Testis (tissue), 3 donors: ENCODE measurements around the gene RFT1. TPM values are rescaled to one million over a fixed set of nuclear protein-coding genes. Genes with fewer than 3 reads are reported as not detected.

Source experiments
- DNase-seq: peaks from one replicate; pipeline ENCODE4 v3.0.0-alpha.2; 2019
- H3K27ac ChIP-seq, 2 donors: fragments of 200-600 bp; sonication (generic); one replicate each; pipeline ENCODE4 v1.5.1; 2019
- H3K27me3 ChIP-seq: fragments of 200-600 bp; sonication (generic); one replicate; pipeline ENCODE4 v1.5.1; 2019
- H3K36me3 ChIP-seq: fragments of 200-600 bp; sonication (generic); one replicate; pipeline ENCODE4 v1.5.1; 2017; ENCODE audit warnings: low read depth; ENCODE audit errors: missing control alignments
- H3K4me1 ChIP-seq: fragments of 200-600 bp; sonication (generic); one replicate; pipeline ENCODE4 v1.5.1; 2019
- H3K4me3 ChIP-seq, 2 donors: fragments of 200-600 bp; sonication (generic); one replicate each; pipeline ENCODE4 v1.5.1; 2017 to 2019
- H3K9me3 ChIP-seq: fragments of 200-600 bp; sonication (generic); one replicate; pipeline ENCODE4 v1.5.1; 2017
- CTCF ChIP-seq, 3 experiments: fragments of 450-650 bp in 2 of 3; fragments of 200-600 bp in 1 of 3; sonication (generic) in 1 of 3; IDR thresholded peaks; one replicate each; pipeline ENCODE4 v1.5.1; 2016 to 2019; ENCODE audit warnings: antibody characterized with exemption in 3 of 3, mild to moderate bottlenecking in 2 of 3, moderate library complexity in 1 of 3
- POLR2A ChIP-seq: fragments of 450-650 bp; IDR thresholded peaks from one replicate; pipeline ENCODE4 v1.6.1; 2017; ENCODE audit warnings: antibody characterized with exemption, mild to moderate bottlenecking, moderate library complexity
- WGBS, 2 donors: methylation state at CpG; one replicate each; pipeline ENCODE4 v1.1.5; 2018; 5-methylcytosine and 5-hydroxymethylcytosine counted together
- intact Hi-C: fragments of 100-400 bp; cut with DNase I; formaldehyde crosslinking; loops from one replicate; pipeline ENCODE4 v1.15.1; 2023; ENCODE audit warnings: low total_unique reads
- polyA plus RNA-seq: library from polyadenylated mRNA; stranded (reverse); fragments of 350-450 nt; fragmentation: Illumina TruSeq; extraction: RNeasy Lipid Tissue Mini Kit (QIAGEN cat#74804); gene quantifications from one replicate; pipeline ENCODE4 v1.2.3, GENCODE V29; 2014; ENCODE audit warnings: low read depth, low replicate concordance; ENCODE audit not compliant: insufficient read depth
- total RNA-seq, 2 donors: library from RNA; depleted of rRNA; stranded (reverse); fragments of >200 nt; gene quantifications; one replicate each; pipeline ENCODE4 v1.2.3, GENCODE V29; 2016

The RFT1 gene
- total and polyA plus RNA-seq, 3 donors from 2014 or later, result 27.2 to 36.8 (median 33.9) TPM

GRCh38 chr3:53137835-53138446 is 7.7 kb upstream of the RFT1 start:
- Histone ChIP-seq H3K9me3 (no peaks in the 10 kb centered on the region), H3K36me3 (no peaks in the 10 kb centered on the region), H3K27ac (no peak overlapping the region), H3K4me3 (no peak overlapping the region), H3K27me3 (no peaks in the 10 kb centered on the region), H3K4me1 (no peaks in the 10 kb centered on the region)
- intact Hi-C loops, result no loop called here
- no peak for TF ChIP-seq POLR2A
- no peak for TF ChIP-seq CTCF (IDR thresholded peaks at IDR 0.05)
- no peak for DNase-seq
- 92 to 94% methylated on average over 4 of the region's 4 CpGs for WGBS, 2 donors

GRCh38 chr3:53137221-53137620 is 7.0 kb upstream of the RFT1 start:
- H3K4me3 ChIP-seq, result no peak overlapping the region
- TF ChIP-seq POLR2A (no peak), CTCF (IDR thresholded peaks at IDR 0.05) (no peak)
- H3K4me1 ChIP-seq, result no peaks in the 10 kb centered on the region
- 68 to 77% methylated on average over 2 of the region's 2 CpGs for WGBS, 2 donors
- no peak overlapping the region for H3K27ac ChIP-seq
- no peaks in the 10 kb centered on the region for H3K9me3 ChIP-seq
- no peak for DNase-seq
- intact Hi-C loops, result no loop called here
- no peaks in the 10 kb centered on the region for H3K36me3 ChIP-seq
- H3K27me3 ChIP-seq, result no peaks in the 10 kb centered on the region

GRCh38 chr3:53134631-53135232 is 4.5 kb upstream of the RFT1 start:
- H3K4me1 ChIP-seq, result peaks cover 13% of the 10 kb centered on the region
- no peaks in the 10 kb centered on the region for H3K9me3 ChIP-seq
- TF ChIP-seq POLR2A, result no peak
- peak in 2 of 3 experiments; percentile 55 to 58 for TF ChIP-seq CTCF (IDR thresholded peaks at IDR 0.05)
- intact Hi-C loops, result no loop called here
- WGBS, 2 donors, result 46 to 48% methylated on average over 3 to 6 of the region's 6 CpGs
- no peak overlapping the region for H3K27ac ChIP-seq
- H3K4me3 ChIP-seq, result no peak overlapping the region
- peak; percentile 74 for DNase-seq
- no peaks in the 10 kb centered on the region for H3K27me3 ChIP-seq
- no peaks in the 10 kb centered on the region for H3K36me3 ChIP-seq

GRCh38 chr3:53132347-53132746 is 2.1 kb upstream of the RFT1 start:
- intact Hi-C loops, result no loop called here
- peak overlapping the region; percentile 87 to 90 for H3K27ac ChIP-seq

More at GRCh38 chr3:53132347-53132746, 2.1 kb upstream of the RFT1 start:
- 57 to 58% methylated on average over 5 of the region's 5 CpGs for WGBS, 2 donors
- DNase-seq, result peak; percentile 76
- Histone ChIP-seq H3K36me3 (no peaks in the 10 kb centered on the region), H3K4me3 (no peak overlapping the region), H3K4me1 (peaks cover 20% of the 10 kb centered on the region), H3K27me3 (no peaks in the 10 kb centered on the region), H3K9me3 (no peaks in the 10 kb centered on the region)
- TF ChIP-seq POLR2A, result no peak
- no peak for TF ChIP-seq CTCF (IDR thresholded peaks at IDR 0.05)
